ENCODE results near the gene GMPPA.

The GMPPA gene

DNA sequence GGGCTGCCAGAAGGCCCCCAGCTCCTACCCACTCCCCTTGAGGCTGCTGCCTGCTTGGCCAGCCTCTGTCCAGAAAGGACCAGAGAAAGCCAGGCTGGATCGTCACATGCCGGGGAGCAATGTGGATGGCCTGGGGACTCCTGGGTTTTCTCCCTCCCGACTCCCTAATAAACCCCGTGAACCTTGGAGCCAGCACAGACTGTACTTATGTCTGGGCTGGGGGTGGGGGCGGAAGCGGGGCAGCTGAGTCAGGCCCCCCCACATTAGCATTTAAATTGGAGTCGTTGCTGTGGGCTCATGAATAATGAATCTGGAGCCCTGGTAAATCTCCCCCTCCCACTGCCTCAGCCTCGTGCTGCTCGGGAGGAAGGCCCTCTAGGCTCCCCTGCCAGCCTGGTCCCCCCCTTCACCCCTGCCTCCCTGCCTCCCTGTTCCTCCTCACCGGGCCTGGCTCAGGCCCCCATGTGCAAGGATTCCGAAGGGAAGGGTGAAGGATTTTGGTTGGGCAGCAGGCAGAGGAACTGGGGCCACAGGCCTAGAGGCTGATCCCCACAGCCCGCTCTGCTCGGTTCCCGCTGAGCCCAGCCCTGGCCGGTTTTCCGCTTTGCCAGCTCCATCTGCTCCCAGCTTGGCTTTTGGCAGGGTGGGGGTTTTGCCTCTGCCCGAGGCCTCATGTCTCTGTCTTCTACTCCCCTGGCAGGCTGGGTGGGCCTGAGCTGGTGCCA, 8.3 kb downstream of the GMPPA start:
- peak; percentile 75 for DNase-seq

DNA sequence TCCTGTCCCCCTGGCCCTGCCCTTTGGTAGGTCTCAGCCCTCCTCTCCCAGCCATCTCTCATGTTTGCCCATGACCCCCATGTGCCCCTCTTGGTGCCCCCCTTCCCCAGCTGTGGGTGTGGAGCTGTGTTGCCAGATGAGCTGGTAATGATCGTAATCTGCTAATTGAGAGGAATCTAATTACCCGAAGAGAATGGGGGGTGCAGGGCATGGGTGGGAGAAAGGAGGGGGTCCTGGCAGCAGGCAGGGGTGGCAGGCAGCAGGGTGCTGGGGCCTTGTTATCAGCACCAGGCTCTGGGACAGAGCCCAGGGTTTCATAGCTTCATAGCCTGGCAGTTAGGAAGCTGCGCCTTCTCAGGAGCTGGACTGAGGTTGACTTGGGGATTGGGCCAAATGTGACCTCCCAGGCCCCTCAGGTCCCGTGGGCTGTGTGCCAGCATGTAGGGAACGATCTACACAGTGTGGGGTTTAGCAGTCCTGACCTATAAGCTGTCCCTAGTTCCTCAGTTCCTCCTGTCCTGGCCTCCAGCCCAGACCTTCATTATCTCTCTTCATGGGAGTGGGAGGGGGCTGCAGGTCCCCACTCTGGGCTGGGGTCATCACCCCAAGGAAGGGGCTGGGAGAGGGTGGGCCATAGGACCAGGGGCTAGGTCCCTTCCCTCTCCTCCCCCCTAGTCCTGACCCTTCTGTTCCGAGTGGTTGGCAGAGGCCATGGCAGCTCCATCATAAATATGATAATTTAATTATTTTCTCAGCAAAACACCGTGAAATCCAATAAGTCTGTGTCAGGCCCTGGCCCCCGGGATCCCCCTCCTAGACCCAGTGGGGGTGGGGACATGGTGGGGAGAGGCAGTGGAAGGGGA, 9.1 kb downstream of the GMPPA start:
- peak; percentile 75 for DNase-seq

DNA sequence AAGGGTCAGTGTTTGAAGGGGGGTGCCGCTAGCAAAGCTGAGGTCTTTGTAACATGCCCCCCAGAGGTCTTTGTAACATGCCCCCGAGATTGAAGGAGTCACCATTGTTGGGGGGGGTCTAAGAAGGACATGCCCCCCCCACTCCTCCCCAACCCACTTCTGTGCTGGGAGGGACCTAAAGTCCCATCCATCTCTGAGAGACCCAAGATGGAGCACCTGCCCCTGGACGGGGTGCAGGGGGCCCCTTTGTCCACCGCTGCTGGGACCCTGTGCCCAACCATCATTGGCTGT, 9.7 kb downstream of the GMPPA start:
- peak; percentile 27 for DNase-seq

DNA sequence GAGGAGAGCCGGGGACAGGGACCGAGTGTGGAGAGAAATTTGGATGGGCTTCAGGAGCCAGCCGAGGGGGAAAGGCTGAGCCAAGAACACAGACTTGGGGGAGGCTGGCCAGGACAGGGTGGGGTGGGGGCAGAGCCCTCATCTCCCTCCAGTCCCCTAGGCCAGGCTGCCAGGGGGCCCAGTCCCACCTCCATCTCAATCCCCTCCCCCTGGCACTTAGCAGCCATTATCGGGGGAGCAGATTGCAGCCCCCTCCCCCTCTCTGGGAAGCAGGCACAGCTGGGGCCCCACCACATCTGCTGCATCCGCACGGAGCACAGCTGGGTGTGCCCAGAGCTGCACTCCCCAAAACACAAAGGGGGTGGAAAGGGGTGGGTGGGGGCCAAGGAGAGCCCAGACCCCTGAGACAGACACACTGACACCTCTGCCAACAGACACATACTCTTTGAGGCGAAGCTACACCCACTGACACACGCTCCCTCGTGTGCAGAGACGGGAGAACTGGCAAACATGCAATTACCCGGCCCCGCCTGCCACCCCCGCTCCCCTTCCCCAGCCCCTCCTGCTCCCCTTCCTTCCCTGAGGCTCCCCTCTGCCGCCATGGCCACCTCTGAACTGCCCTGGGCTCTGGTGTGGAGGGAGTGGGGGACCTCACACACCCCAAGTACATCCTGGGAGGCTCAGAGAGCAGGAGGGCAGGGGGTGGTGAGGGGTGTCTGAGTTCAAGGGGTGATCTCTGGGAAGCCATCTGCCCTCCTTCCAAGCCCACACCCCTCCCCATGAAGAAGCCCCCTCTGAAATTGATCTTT, 10.5 kb downstream of the GMPPA start:
- DNase-seq = peak; percentile 80

DNA sequence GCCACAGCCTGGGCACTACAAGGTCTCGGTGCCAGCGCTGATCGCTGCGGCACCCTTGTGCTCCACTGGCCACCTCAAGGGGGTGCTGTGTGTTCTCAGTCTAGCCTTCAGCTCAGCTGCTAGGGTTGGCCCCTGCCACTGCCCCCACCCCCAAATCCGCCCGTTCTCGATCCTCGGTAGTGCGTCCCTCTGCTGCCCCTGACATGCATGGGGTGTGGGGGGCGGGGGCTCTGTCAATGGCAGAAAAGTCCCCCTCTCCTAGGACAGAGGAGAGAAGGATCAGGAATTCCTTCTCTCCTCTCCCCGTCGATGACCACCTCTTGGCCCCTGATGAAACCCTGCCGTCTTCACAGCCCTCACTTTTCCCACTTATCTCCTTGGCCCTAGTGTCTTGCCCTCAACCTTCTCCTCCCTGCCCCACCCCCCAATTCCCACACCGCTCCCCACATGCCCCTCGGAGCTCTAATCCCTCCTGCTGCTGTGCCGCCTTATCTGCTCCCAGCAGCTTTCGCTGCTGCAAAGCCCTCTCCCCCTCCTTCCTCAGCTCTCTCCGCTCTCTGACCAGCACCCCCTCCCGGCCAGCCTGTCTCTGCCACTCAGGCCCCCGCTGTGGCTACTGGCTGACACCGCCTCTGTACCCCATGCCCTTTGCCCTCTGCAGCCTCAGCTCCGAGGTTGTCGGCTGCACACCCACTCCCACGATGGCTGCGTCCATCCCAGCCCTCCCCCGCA, 11.3 kb downstream of the GMPPA start:
- DNase-seq = peak; percentile 67

DNA sequence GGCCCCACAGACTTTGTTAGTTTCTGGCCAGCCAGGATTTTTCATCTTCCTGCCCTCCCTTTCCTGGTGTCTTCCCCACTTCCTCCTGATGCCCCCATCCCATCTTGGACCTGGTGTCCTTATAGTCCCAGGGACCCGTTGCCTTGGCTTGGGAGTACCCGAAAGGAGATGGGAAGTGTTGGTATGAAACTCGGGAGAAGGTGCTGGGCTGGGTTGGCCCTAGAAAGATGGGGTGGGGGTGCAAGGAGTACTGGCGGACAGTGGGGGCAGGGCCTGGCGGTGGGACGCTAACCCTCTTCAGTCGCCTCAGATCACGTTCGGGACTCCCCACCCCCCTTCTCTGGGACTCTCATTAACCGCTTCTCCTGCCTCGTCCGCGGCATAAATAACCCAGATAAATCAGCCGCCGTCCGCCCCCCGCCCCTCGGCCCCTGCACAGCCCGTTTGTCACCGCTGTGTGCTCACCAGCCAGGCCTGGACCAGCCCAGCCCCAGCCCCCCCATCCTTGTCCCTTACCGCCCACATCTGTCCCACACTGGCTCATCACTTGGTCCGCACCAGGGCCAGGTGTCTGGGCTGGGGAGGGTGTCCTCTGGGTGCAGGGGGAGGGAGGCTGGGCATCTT, 11.9 kb downstream of the GMPPA start:
- DNase-seq = no peak

DNA sequence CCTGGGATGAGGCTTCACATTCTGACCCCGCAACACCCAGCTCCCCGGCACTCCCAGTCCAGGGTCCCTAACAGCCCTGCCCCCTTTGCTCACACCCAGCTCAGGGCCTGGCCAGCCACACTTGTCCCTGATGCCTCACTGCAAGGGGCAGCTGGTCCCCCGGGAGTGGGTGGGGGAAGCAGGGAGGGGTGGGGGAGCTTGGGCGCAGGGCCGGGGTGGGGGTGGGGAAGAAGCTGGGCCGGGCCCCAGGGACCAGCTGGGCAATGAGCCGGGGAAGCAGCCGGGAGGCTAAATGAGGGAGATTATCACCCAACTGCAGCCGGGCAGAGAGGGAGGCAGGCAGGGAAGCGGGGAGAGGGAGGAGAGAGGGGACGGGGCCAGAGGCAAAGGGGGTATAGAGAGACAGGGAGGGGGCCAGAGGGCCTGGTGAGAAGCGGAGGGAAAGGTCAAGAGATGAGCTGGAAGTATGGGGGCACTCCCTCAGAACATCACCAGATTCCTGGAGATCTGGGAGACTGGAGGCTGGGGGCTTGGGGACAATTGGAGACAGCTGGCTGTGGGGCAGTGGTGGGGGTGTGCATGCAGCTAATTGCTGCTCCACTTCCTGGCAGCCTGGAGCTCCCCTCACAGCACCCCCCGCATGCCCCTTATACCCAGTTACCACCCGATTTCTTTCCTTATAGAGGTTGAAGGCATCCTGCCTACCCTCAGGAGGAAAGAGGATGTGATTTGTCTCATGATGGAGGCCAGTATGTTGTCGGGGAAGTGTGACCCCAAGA, 13.0 kb downstream of the GMPPA start:
- peak; percentile 52 for DNase-seq

DNA sequence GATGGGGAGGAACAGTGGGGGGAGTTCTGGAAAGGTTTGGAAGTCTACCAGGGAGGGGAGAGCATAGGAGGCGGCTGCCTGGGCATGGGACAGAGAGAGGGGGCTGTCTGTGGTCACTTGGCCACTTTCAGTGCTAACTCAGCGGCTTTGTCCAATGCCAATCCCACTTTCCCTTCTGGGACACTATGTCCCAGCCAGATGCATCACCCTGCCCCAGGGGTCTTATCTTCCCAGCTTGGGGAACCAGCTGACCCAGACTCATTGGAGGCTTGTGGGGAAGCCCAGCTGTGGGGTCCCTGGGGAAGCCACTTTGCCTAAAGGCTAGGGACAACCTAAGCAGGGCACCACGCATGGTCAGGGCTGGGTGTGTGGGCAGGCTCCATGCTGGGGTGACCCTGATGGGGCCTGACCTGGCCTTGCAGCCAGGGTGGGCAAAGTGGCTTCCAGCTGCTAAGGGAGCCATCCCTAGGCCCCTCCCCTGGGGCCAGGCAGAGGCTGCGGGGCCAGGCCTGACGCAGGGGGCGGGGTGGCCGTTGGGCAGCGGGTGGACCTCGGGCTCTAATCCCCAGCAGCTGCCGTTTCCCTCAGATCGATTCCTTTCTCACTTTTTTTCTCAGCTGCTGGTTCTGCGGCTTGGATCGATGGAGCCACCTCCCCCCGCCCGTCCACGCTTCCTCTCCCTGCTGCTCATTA, 14.0 kb downstream of the GMPPA start:
- no peak for DNase-seq

DNA sequence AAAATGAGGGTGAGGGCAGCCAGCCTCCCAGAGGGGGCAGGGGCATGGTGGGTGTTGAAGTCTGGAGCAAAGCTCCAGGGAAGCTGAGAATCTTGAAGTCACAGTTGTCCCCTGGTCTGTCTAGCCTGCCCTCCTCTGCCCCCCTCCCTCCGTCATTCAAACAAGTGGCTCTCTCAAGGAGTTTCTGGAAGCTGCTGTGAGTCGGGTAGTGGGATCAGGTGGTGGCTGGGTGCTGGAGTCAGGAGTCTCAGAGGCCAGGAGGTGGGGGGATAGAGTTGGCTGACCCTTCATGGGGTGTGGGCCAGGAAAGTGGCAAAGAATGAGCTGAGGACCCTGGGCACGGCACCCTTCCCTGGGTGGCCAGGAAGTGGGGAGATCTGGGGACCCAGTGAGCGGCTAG, 15.1 kb downstream of the GMPPA start:
- DNase-seq = no peak

DNA sequence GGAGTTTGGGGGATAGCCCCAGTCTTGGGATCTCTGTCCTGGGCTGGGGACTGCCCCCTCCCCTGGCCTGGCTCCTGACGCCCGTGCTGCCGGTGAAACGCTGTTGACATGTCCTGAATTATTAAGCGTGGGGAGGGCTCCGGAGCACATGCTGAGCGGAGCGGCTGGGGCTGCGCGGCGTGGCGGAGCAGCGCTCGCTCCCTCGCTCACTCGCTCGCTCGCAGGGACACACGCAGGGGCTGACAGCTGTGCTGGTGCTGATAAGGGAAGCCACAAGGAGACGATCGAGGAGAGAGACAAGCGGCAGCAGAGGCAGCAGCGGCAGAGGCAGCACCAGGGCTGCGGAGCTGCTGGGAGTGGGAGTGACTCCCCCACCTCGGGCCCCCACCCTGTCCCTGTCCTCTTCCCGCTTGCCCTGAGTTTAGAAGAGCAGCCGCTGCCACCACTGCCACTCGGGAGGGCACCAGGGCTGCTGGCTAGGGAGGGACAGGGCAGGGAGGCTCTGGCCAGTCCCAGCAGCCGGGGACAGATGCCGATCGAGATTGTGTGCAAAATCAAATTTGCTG, 15.6 kb downstream of the GMPPA start, which contains the start of gene ASIC4:
Gene ASIC4 (plus strand): TSS at position 287 of the 566 bp plus-strand sequence. CDS start 243 bp downstream, at position 530.
- DNase-seq = peak; percentile 47

DNA sequence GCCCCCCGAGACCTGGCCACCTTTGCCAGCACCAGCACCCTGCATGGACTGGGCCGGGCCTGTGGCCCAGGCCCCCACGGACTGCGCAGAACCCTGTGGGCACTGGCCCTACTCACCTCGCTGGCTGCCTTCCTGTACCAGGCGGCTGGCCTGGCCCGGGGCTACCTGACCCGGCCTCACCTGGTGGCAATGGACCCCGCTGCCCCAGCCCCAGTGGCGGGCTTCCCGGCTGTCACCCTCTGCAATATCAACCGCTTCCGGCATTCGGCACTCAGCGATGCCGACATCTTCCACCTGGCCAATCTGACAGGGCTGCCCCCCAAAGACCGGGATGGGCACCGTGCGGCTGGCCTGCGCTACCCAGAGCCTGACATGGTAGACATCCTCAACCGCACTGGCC, 16.1 kb downstream of the GMPPA start:
- DNase-seq = no peak

DNA sequence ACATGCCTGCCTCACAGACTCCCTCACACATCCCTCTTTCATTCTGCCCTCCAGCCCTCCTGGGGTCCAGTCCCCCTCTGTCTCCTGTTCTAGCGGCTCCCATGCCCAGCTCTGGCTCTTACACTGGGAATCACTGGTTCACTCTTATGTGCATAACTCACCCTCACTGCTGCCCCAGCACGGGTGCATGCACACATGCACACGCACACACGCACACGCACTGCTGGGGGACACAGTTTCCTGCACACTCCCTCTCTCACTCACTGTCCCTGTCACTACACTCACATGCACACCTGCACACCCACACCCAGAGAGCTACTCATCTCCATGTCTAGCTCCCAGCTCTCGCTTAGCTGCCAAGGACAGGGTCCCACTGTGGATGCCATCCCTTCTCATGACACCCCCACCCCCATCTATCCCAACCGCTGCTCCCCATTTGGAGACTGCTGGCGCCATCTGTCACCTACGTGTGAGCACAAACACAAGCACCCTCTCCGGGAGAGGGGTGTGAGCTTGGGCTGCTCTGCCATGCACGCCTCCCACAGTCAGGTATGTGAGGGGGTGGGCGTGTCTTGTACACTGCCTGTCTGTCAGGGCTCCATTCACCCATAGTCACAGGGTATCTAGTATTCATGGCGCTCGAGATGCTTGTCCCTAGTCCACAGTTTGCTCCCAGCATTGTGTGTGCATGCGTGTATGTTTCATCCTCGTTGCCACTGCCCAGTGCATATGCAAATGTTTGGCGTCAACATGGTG, 17.4 kb downstream of the GMPPA start:
- peak; percentile 21 for DNase-seq

DNA sequence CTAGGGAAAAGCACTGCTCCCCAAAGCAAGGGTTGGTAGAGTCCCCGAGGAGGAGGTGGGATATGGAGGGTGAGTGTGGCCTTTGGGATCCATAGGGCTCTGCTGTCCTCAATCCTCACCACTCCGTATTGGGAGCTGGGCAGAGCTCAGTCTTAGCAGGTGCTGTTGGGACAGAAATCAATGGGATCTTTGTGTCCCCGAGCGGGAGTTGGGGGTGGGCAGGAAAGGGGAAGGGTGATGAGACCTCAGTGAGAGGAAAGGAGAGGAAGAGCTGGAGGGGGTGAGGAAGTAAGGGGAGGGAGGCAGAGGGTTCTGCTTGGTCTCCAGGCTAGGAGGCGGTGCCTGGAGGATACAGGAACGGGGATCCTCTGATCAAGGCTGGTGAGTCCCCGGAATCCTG, 18.2 kb downstream of the GMPPA start:
- DNase-seq = no peak

DNA sequence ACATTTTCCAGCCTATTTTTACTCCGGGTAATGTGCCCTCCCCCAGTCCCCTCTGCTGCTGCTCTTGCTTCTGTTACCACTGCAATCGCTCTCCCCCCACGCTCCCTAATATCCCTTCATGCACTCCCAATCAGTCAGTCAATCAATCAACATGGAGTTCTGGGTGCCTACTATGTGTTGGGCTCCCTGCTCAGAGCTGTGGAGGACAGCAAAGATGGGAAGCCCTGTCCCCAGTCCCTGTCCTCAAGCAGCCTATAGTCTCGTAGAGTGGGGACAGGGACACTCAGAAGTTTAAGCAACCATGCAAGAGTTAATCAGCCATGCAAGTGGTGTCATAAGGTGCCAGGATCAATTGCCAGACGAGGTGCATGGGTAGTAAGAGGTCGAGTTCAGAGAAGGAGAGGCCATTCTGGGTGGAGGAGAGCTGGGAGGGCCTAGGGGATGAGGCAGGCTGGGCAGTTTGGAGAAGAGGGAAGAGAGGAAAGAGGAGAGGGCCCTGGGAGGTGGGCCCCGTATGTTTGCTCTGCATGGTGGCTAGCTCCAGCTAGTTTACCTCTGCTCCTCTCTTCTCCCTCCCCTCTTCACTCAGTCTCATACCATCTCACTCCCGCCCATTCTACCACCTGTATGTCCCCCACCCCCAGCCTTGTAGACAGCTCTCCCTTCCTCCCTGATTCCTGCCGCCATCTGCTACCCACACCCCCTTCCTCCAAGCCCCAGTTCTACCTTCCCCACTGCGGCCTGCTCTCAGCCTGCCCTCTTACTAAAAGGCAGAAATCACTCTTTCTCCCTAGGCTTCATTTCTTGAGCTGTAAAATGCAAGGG, 19.5 kb downstream of the GMPPA start:
- peak; percentile 63 for DNase-seq

DNA sequence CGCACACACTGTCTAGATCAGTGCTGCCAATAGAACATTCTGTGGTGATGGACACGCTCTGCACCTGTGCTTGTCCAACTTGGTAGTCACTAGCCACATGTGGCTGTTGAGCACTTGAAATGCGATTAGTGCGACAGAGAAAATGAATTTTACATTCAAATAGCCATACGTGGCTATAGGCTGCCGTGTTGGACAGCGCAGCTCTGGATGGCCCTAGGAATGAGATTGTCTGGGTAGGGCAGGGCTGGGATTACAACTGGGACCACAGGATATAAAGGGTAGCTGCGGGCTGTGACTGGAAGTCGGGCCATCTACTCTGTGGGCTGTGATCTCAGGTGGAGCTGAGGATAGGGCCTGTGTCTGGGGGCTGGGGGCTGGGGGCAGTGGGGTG, 20.8 kb downstream of the GMPPA start:
- no peak for DNase-seq

DNA sequence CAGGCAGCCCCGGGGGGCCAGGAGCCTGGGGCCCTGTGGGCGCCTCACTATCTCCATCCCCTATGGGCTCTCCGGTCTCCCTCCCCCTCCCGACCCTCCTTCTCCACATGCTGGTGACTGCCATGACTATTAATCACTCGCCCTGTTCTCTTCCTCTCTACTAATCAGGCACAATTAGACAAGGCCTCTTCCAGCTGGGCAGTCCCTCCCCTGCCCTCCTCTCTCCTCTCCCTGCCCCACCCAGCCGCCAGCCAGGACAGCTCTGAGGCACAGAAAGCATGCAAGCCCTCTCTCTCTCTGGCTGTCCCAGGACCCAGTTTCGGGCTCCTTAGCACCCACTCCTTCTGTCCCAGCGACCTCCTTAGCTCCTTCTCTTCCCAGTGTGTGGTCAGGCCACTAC, 21.4 kb downstream of the GMPPA start:
- DNase-seq = peak; percentile 36

DNA sequence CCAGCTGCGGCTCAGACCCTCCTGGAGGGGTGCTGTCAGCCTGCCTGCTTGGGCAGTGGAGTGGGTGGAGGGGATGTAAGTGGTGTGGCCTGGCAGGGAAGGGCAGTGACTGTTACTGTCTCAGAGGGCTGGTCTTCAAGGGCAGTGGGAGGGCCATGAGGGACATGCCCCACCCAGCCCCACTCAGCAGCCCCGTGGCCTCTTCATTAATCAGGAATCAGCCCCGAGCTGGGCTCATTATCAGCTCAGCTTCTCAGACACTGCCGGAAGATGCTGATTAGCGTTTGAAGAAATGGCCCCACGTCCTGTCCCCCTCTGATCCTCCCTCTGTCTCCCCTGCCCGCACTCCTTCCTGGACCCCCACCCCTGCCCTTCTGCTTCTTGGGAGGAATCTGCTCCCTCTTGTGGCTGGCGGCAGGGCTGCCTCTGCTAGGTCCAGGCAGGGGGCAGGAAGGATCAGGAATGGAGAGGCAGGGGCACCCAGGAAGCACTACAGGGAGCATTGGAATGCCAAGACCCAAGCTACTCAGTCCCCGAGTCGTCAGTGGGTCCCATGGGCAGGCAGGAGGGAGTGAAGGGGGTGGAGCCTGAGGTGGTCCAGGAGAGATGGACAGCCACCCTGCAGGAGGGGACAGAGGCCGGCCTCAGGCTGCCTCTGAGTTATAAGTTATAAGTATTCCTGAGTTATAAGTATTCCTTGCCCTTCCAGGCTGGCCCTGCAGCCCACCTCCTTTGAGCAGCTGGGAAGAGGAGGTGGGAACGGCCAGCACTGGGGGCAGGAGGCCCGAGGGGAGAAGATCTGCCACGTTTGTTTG, 22.6 kb downstream of the GMPPA start:
- peak; percentile 75 for DNase-seq

Data from NCI-H69 (cell line).